Body of pancreas (tissue), 4 donors: ENCODE results near the gene IGSF23. TPM values are rescaled to one million over a fixed set of nuclear protein-coding genes. Genes with fewer than 3 reads are reported as not detected.

Experiments used
- ATAC-seq: fragments of 150-250 bp; one replicate; pipeline ENCODE4 v1.9.1; 2016
- DNase-seq, 4 donors: peaks; one replicate each; pipeline ENCODE4 v3.0.0-alpha.2; 2019
- H3K27ac ChIP-seq, 4 donors: fragments of 200-600 bp; sonication (generic); 1 replicate in 3 of 4; 2 replicates in 1 of 4; pipeline versions ENCODE4 v1.5.1 to v1.6.1; 2016 to 2019; ENCODE audit warnings: mild to moderate bottlenecking in 1 of 4, mixed read lengths in 1 of 4, moderate library complexity in 1 of 4
- H3K27me3 ChIP-seq, 2 donors: fragments of 200-600 bp; sonication (generic); one replicate each; pipeline ENCODE4 v1.6.0; 2016; ENCODE audit warnings: mild to moderate bottlenecking in 1 of 2
- H3K36me3 ChIP-seq, 2 donors: fragments of 200-600 bp; sonication (generic); replicated peaks in 1 of 2; 2 replicates each; pipeline ENCODE4 v1.5.1; 2016; ENCODE audit warnings: low read depth in 2 of 2; ENCODE audit not compliant: insufficient read depth in 1 of 2
- H3K4me1 ChIP-seq: fragments of 200-600 bp; sonication (generic); one replicate; pipeline ENCODE4 v1.6.0; 2016
- H3K4me3 ChIP-seq, 2 donors: fragments of 200-600 bp; sonication (generic); 1 replicate in 1 of 2; 2 replicates in 1 of 2; pipeline ENCODE4 v1.5.1; 2016 to 2019
- H3K9me3 ChIP-seq, 3 donors: fragments of 200-600 bp; sonication (generic); 1 replicate in 2 of 3; 2 replicates in 1 of 3; pipeline ENCODE4 v1.5.1; 2016
- CTCF ChIP-seq, 7 experiments: fragments of 450-650 bp in 4 of 7; fragments of 200-600 bp in 3 of 7; sonication (generic) in 3 of 7; IDR thresholded peaks; one replicate each; pipeline ENCODE4 v1.5.1; 2016 to 2019; ENCODE audit warnings: antibody characterized with exemption in 7 of 7
- POLR2A ChIP-seq, 3 donors: fragments of 450-650 bp; IDR thresholded peaks; one replicate each; pipeline ENCODE4 v1.6.1; 2016; ENCODE audit warnings: antibody characterized with exemption in 3 of 3, mild to moderate bottlenecking in 2 of 3
- WGBS, 2 donors: methylation state at CpG; one replicate each; pipeline ENCODE4 v1.1.5; 2017; 5-methylcytosine and 5-hydroxymethylcytosine counted together
- intact Hi-C: fragments of 100-400 bp; cut with DNase I; formaldehyde crosslinking; loops from one replicate; pipeline ENCODE4 v1.15.1; 2023
- total RNA-seq, 2 donors: library from RNA; depleted of rRNA; stranded (reverse); fragments of >200 nt; gene quantifications; one replicate each; pipeline ENCODE4 v1.1.0, GENCODE V29; 2016

IGSF23 gene
- total RNA-seq, 2 donors from 2014 or later = 3.1 TPM; not detected in 1

- H3K27ac ChIP-seq = no peak overlapping the region
- H3K4me1 ChIP-seq = no peaks in the 10 kb centered on the region
- TF ChIP-seq POLR2A (IDR thresholded peaks at IDR 0.05) = no peak
- TF ChIP-seq CTCF (IDR thresholded peaks at IDR 0.05) = no peak
- H3K36me3 ChIP-seq = peaks cover 5 to 24% of the 10 kb centered on the region in 2 donors
- no peak for ATAC-seq
- intact Hi-C loops = loop anchor here (5.0 kb wide), 1 partner anchor 86 kb away; no protein-coding TSS in a partner anchor
- no peaks in the 10 kb centered on the region for H3K9me3 ChIP-seq
- no peaks in the 10 kb centered on the region for H3K27me3 ChIP-seq
- H3K4me3 ChIP-seq = no peak overlapping the region
- DNase-seq = no peak
- 91 to 95% methylated on average over 3 of the region's 3 CpGs for WGBS, 2 donors
These were observed 44.8 kb downstream of the IGSF23 start for GRCh38 chr19:44658069-44658733.

- no peak for DNase-seq
These were observed 46.7 kb downstream of the IGSF23 start for GRCh38 chr19:44660081-44660480.

GRCh38 chr19:44661205-44661604 lies 47.8 kb downstream of the IGSF23 start:
- Histone ChIP-seq H3K4me3 (no peak overlapping the region), H3K36me3 (peaks cover 5 to 23% of the 10 kb centered on the region in 2 donors), H3K27me3 (no peaks in the 10 kb centered on the region), H3K4me1 (no peaks in the 10 kb centered on the region), H3K27ac (no peak overlapping the region), H3K9me3 (no peaks in the 10 kb centered on the region)
- intact Hi-C loops = no loop called here
- ATAC-seq (no peak), DNase-seq (no peak)
- 89 to 92% methylated on average over 11 of the region's 11 CpGs for WGBS, 2 donors
- no peak for TF ChIP-seq POLR2A (IDR thresholded peaks at IDR 0.05)
- no peak for TF ChIP-seq CTCF (IDR thresholded peaks at IDR 0.05)

More at GRCh38 chr19:44660081-44660480, 46.7 kb downstream of the IGSF23 start:
- Histone ChIP-seq H3K27me3 (no peaks in the 10 kb centered on the region), H3K36me3 (peaks cover 5 to 25% of the 10 kb centered on the region in 2 donors), H3K9me3 (no peaks in the 10 kb centered on the region), H3K4me1 (no peaks in the 10 kb centered on the region), H3K4me3 (no peak overlapping the region), H3K27ac (no peak overlapping the region)
- TF ChIP-seq POLR2A (IDR thresholded peaks at IDR 0.05) = no peak
- TF ChIP-seq CTCF (IDR thresholded peaks at IDR 0.05) = no peak
- WGBS, 2 donors = 83 to 100% methylated on average over 4 of the region's 4 CpGs
- ATAC-seq = no peak
- intact Hi-C loops = no loop called here

GRCh38 chr19:44661904-44662303 lies 48.5 kb downstream of the IGSF23 start:
- Histone ChIP-seq H3K27me3 (no peaks in the 10 kb centered on the region), H3K4me1 (no peaks in the 10 kb centered on the region), H3K9me3 (no peaks in the 10 kb centered on the region), H3K4me3 (no peak overlapping the region), H3K36me3 (peaks cover 5 to 23% of the 10 kb centered on the region in 2 donors), H3K27ac (no peak overlapping the region)
- no peak for ATAC-seq
- intact Hi-C loops = no loop called here
- 74 to 83% methylated on average over 7 of the region's 7 CpGs for WGBS, 2 donors
- TF ChIP-seq CTCF (IDR thresholded peaks at IDR 0.05) (no peak), POLR2A (IDR thresholded peaks at IDR 0.05) (no peak)
- DNase-seq = peak in 1 of 4 donors; percentile 48
